H1 (cell line): ENCODE measurements around the gene PPP1CB. TPM values are rescaled to one million over a fixed set of nuclear protein-coding genes. Genes with fewer than 3 reads are reported as not detected.

ENCODE experiments used
- CTCF ChIA-PET: fragments of 300-600 bp; sonication (Branson Sonifier 250); formaldehyde crosslinking; loops from one replicate; lab custom pipeline; 2021; ENCODE audit not compliant: partially characterized antibody; lab: Charles Lee
- POLR2A ChIA-PET: fragments of 300-600 bp; sonication (Branson Sonifier 250); formaldehyde crosslinking; loops from one replicate; lab custom pipeline; 2021; ENCODE audit warnings: inconsistent platforms; ENCODE audit not compliant: partially characterized antibody; lab: Charles Lee
- DNase-seq, 2 experiments: peaks; one replicate each; pipeline versions ENCODE4 v3.0.0 to v3.0.0-alpha.2; 2010 to 2022; ENCODE audit warnings: low spot score in 2 of 2, low read depth in 1 of 2, mixed read lengths in 1 of 2
- FAIRE-seq: peaks from 2 replicates; lab custom pipeline; 2011; peaks lifted over from hg19 to GRCh38; lab: Jason Lieb, UNC
- H2AFZ ChIP-seq: 2 replicates; pipeline ENCODE4 v1.8.1; 2012; ENCODE audit warnings: low read length, inconsistent platforms
- H2AK5ac ChIP-seq: 2 replicates; pipeline ENCODE4 v1.6.1; 2013; ENCODE audit warnings: low read depth, low read length
- H2BK120ac ChIP-seq: replicated peaks from 2 replicates; pipeline ENCODE3; 2013; ENCODE audit warnings: low read depth, low read length, inconsistent platforms
- H2BK12ac ChIP-seq: 2 replicates; pipeline ENCODE4 v1.6.1; 2013; ENCODE audit warnings: low read depth, low read length
- H2BK15ac ChIP-seq: 2 replicates; pipeline ENCODE4 v1.6.1; 2013; ENCODE audit warnings: low read length
- H2BK20ac ChIP-seq: 2 replicates; pipeline ENCODE4 v1.6.1; 2013; ENCODE audit warnings: low read length
- H2BK5ac ChIP-seq: 2 replicates; pipeline ENCODE4 v1.6.1; 2013; ENCODE audit warnings: low read depth, low read length
- H3K14ac ChIP-seq: 2 replicates; pipeline ENCODE4 v1.6.1; 2013; ENCODE audit warnings: inconsistent platforms; ENCODE audit not compliant: insufficient read length
- H3K18ac ChIP-seq: 2 replicates; pipeline ENCODE4 v1.6.1; 2013; ENCODE audit warnings: low read length; ENCODE audit errors: extremely low read depth
- H3K23ac ChIP-seq: 2 replicates; pipeline ENCODE4 v1.6.1; 2013; ENCODE audit warnings: inconsistent platforms; ENCODE audit not compliant: insufficient read length
- H3K23me2 ChIP-seq: 2 replicates; pipeline ENCODE4 v1.6.1; 2013; ENCODE audit warnings: low read depth, low read length
- H3K27ac ChIP-seq: 2 replicates; pipeline ENCODE4 v1.6.1; 2011; ENCODE audit warnings: low read depth, low read length, inconsistent platforms
- H3K27me3 ChIP-seq, 4 experiments: replicated peaks in 1 of 4; 1 replicate in 1 of 4; 2 replicates in 3 of 4; pipeline versions ENCODE4 v1.6.1 to v1.8.1; 2011 to 2013; ENCODE audit warnings: low read length in 3 of 4, mild to moderate bottlenecking in 3 of 4, inconsistent platforms in 2 of 4, mixed read lengths in 2 of 4, moderate library complexity in 1 of 4; ENCODE audit not compliant: control insufficient read depth in 3 of 4, insufficient read depth in 3 of 4; ENCODE audit errors: extremely low read depth in 1 of 4
- H3K36me3 ChIP-seq, 4 experiments: 2 replicates each; pipeline versions ENCODE4 v1.6.1 to v1.8.1; 2011 to 2013; ENCODE audit warnings: mild to moderate bottlenecking in 4 of 4, low read length in 3 of 4, moderate library complexity in 2 of 4, control low read depth in 1 of 4, inconsistent platforms in 1 of 4; ENCODE audit not compliant: insufficient read depth in 4 of 4, control insufficient read depth in 2 of 4
- H3K4ac ChIP-seq: replicated peaks from 2 replicates; pipeline ENCODE3; 2013; ENCODE audit warnings: low read length, low read depth, mixed read lengths, inconsistent platforms; ENCODE audit not compliant: insufficient read length
- H3K4me1 ChIP-seq, 4 experiments: replicated peaks in 1 of 4; 1 replicate in 1 of 4; 2 replicates in 3 of 4; pipeline versions ENCODE4 v1.6.1 to v1.8.1; 2011 to 2013; ENCODE audit warnings: low read length in 3 of 4, inconsistent platforms in 2 of 4, mixed read lengths in 1 of 4; ENCODE audit not compliant: insufficient read depth in 4 of 4, control insufficient read depth in 3 of 4
- H3K4me2 ChIP-seq, 2 experiments: 2 replicates each; pipeline versions ENCODE4 v1.6.1 to v1.8.1; 2011 to 2013; ENCODE audit warnings: low read depth in 2 of 2, low read length in 2 of 2, control low read depth in 1 of 2, inconsistent platforms in 1 of 2, mild to moderate bottlenecking in 1 of 2; ENCODE audit not compliant: insufficient read depth in 1 of 2
- H3K4me3 ChIP-seq, 4 experiments: fragments of 200-600, 300-600 bp in 1 of 4; sonication (generic), shearing (Covaris generic), sonication (Bioruptor Twin) in 1 of 4; 2 replicates each; pipeline versions ENCODE4 v1.5.1 to v1.8.1; 2011 to 2016; ENCODE audit warnings: low read length in 4 of 4, low read depth in 3 of 4, control low read depth in 2 of 4, inconsistent platforms in 2 of 4, mild to moderate bottlenecking in 2 of 4, mixed read lengths in 1 of 4, moderate library complexity in 1 of 4; ENCODE audit not compliant: insufficient read depth in 2 of 4; ENCODE audit errors: extremely low read depth in 1 of 4
- H3K56ac ChIP-seq: replicated peaks from 2 replicates; pipeline ENCODE3; 2013; ENCODE audit warnings: low read depth, mild to moderate bottlenecking, mixed read lengths, low read length, inconsistent platforms; ENCODE audit not compliant: insufficient read length
- H3K79me1 ChIP-seq: 2 replicates; pipeline ENCODE4 v1.6.1; 2013; ENCODE audit warnings: low read depth, low read length, control low read depth
- H3K79me2 ChIP-seq, 2 experiments: 2 replicates each; pipeline versions ENCODE4 v1.6.1 to v1.8.1; 2012 to 2013; ENCODE audit warnings: low read length in 2 of 2, mild to moderate bottlenecking in 2 of 2, inconsistent platforms in 1 of 2; ENCODE audit not compliant: insufficient read depth in 2 of 2, control insufficient read depth in 1 of 2
- H3K9ac ChIP-seq, 4 experiments: replicated peaks in 1 of 4; 1 replicate in 1 of 4; 2 replicates in 3 of 4; pipeline versions ENCODE4 v1.6.1 to v1.8.1; 2011 to 2013; ENCODE audit warnings: low read depth in 3 of 4, low read length in 3 of 4, control low read depth in 2 of 4, mild to moderate bottlenecking in 2 of 4, moderate library complexity in 2 of 4, inconsistent platforms in 1 of 4; ENCODE audit errors: extremely low read depth in 1 of 4
- H3K9me3 ChIP-seq, 2 experiments: 2 replicates each; pipeline versions ENCODE4 v1.6.1 to v1.8.1; 2012 to 2013; ENCODE audit warnings: mild to moderate bottlenecking in 2 of 2, moderate library complexity in 2 of 2, control low read depth in 1 of 2, inconsistent platforms in 1 of 2, low read depth in 1 of 2, low read length in 1 of 2, mixed read lengths in 1 of 2; ENCODE audit not compliant: insufficient read depth in 2 of 2
- H4K20me1 ChIP-seq, 2 experiments: replicated peaks in 1 of 2; 2 replicates each; pipeline versions ENCODE3 to v1.8.1; 2011 to 2013; ENCODE audit warnings: inconsistent platforms in 2 of 2, low read length in 2 of 2, mild to moderate bottlenecking in 1 of 2; ENCODE audit not compliant: insufficient read depth in 2 of 2, control insufficient read depth in 1 of 2
- H4K5ac ChIP-seq: 2 replicates; pipeline ENCODE4 v1.6.1; 2013; ENCODE audit warnings: low read length, low read depth, mixed read lengths, inconsistent platforms; ENCODE audit not compliant: insufficient read length
- H4K8ac ChIP-seq: 2 replicates; pipeline ENCODE4 v1.8.0; 2013; ENCODE audit warnings: mild to moderate bottlenecking, moderate library complexity, low read length, inconsistent platforms; ENCODE audit not compliant: insufficient read depth; ENCODE audit errors: extremely low read depth
- H4K91ac ChIP-seq: replicated peaks from 2 replicates; pipeline ENCODE3; 2013; ENCODE audit warnings: low read length, mixed read lengths, inconsistent platforms; ENCODE audit not compliant: insufficient read length
- ASH2L ChIP-seq: fragments of 200-600, 300-600 bp; sonication (generic); IDR thresholded peaks from one replicate; pipeline ENCODE4 v1.7.1; 2017; ENCODE audit warnings: low read length
- BCL11A ChIP-seq, 2 experiments: IDR thresholded peaks; one replicate each; pipeline ENCODE4 v1.6.1; 2011; ENCODE audit warnings: low read depth in 2 of 2, low read length in 2 of 2, mild to moderate bottlenecking in 2 of 2
- CEBPB ChIP-seq: IDR thresholded peaks from 2 replicates; pipeline ENCODE4 v1.6.1; 2012; ENCODE audit warnings: low read depth, low read length
- FOSL1 ChIP-seq: IDR thresholded peaks from 2 replicates; pipeline ENCODE4 v1.6.1; 2011; ENCODE audit warnings: mild to moderate bottlenecking, low read depth, low read length, moderate library complexity; ENCODE audit not compliant: insufficient read depth
- NRF1 ChIP-seq: IDR thresholded peaks from 2 replicates; pipeline ENCODE4 v1.6.1; 2011; ENCODE audit warnings: mild to moderate bottlenecking, low read depth, low read length, improper control_type of control experiment
- RAD21 ChIP-seq, 2 experiments: IDR thresholded peaks in 1 of 2; conservative IDR thresholded peaks in 1 of 2; 2 replicates each; pipeline ENCODE4 v1.6.1; 2011; ENCODE audit warnings: low read depth in 2 of 2, low read length in 2 of 2, improper control_type of control experiment in 1 of 2, inconsistent platforms in 1 of 2, mild to moderate bottlenecking in 1 of 2, moderate library complexity in 1 of 2
- SIN3A ChIP-seq, 2 experiments: IDR thresholded peaks in 1 of 2; conservative IDR thresholded peaks in 1 of 2; 2 replicates each; pipeline ENCODE4 v1.6.1; 2011 to 2012; ENCODE audit warnings: low read length in 2 of 2, improper control_type of control experiment in 1 of 2, low read depth in 1 of 2, mild to moderate bottlenecking in 1 of 2
- SIX5 ChIP-seq: IDR thresholded peaks from 2 replicates; pipeline ENCODE4 v1.6.1; 2011; ENCODE audit warnings: mild to moderate bottlenecking, low read depth, low read length
- SUZ12 ChIP-seq: fragments of 200-600 bp; sonication (generic); IDR thresholded peaks from 2 replicates; pipeline ENCODE4 v1.6.1; 2012; ENCODE audit warnings: mild to moderate bottlenecking, inconsistent platforms, low read length, moderate library complexity, mixed read lengths
- TBP ChIP-seq: IDR thresholded peaks from 2 replicates; pipeline ENCODE4 v1.6.1; 2011; ENCODE audit warnings: low read depth, low read length, improper control_type of control experiment
- TEAD4 ChIP-seq: IDR thresholded peaks from 2 replicates; pipeline ENCODE4 v1.6.1; 2012; ENCODE audit warnings: low read depth, low read length, inconsistent platforms, mixed read lengths
- WGBS, 2 experiments: shearing (Covaris generic) in 1 of 2; methylation state at CpG; one replicate each; pipeline versions ENCODE4 v1.1.6 to v1.1.7; 2013 to 2015; ENCODE audit warnings: low lambda C conversion rate in 2 of 2, mixed read lengths in 2 of 2, inconsistent platforms in 1 of 2, low coverage in 1 of 2, missing lambda C conversion rate in 1 of 2; ENCODE audit not compliant: insufficient replicate concordance in 2 of 2, insufficient coverage in 1 of 2, insufficient read length in 1 of 2; ENCODE audit errors: extremely low coverage in 1 of 2, missing lambda C conversion rate in 1 of 2; 5-methylcytosine and 5-hydroxymethylcytosine counted together
- polyA plus RNA-seq, 7 experiments: library from polyadenylated mRNA; depleted of rRNA in 3 of 7; stranded (reverse) in 5 of 7; unstranded in 2 of 7; fragments of >200 nt in 5 of 7; fragments of 200-250 nt in 2 of 7; gene quantifications; 1 replicate in 5 of 7; 2 replicates in 1 of 7; 4 replicates in 1 of 7; pipeline versions ENCODE4 v1.2.1 to v1.2.3, GENCODE V29; 2011 to 2013; ENCODE audit warnings: missing spikeins in 2 of 7, mixed read lengths in 2 of 7
- total RNA-seq: library from RNA; stranded (reverse); fragmentation: NEBNext Ultra II Directional; extraction: Animal tissue kit (Norgen Biotek cat#: 25700); gene quantifications from 2 replicates; pipeline ENCODE4 v1.2.1, GENCODE V29; 2021
- TF ChIP-seq, protein P1 (sequence below): IDR thresholded peaks from 2 replicates; pipeline ENCODE4 v1.6.1; 2012; ENCODE audit warnings: inconsistent platforms

The PPP1CB gene
- total and polyA plus RNA-seq, 2 of the 8 experiments (the other 6 are each of a cell fraction or from before 2014, with no cell fraction given) = 30.7 to 158 TPM

DNA sequence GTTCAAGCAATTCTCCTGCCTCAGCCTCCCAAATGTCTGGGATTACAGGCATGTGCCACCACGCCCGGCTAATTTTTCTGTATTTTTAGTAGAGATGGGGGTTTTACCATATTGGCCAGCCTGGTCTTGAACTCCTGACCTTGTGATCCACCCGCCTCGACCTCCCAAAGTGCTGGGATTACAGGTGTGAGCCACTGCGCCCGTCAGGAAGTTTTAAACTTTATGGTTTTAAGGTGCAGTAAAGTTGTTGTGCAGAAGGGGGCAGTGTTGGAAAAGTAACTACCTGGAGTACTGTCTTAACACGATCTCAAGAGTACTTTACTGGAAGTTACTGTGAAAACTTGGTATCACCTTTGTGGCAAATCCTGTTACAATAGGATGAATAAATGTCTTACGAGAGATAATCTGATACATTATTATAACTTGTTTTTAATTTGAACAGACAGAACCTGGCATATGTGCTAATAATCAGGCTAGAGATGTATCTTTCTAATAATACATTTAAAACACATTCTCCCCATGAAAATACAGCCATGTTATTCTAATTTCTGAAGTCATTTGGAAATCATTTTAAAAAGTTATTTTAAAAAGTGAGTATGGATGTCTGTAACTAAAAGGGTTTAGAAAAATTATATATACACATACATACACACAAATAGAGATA is 69.8 kb downstream of the PPP1CB start:
- Histone ChIP-seq H3K36me3 (no peaks in the 10 kb centered on the region), H3K4ac (no peak overlapping the region), H2AK5ac (no peak overlapping the region), H4K5ac (no peak overlapping the region), H4K20me1 (no peaks in the 10 kb centered on the region), H3K14ac (no peak overlapping the region), H3K27ac (no peak overlapping the region), H2BK5ac (no peak overlapping the region), H2BK120ac (no peak overlapping the region), H3K4me3 (no peak overlapping the region), H3K56ac (no peak overlapping the region), H3K4me1 (no peaks in the 10 kb centered on the region), H3K79me2 (no peaks in the 10 kb centered on the region), H3K23me2 (no peaks in the 10 kb centered on the region), H4K91ac (no peak overlapping the region), H4K8ac (no peak overlapping the region), H3K18ac (no peak overlapping the region), H2AFZ (no peak overlapping the region), H3K79me1 (no peaks in the 10 kb centered on the region), H3K4me2 (no peak overlapping the region), H3K9me3 (no peaks in the 10 kb centered on the region), H2BK20ac (no peak overlapping the region), H3K27me3 (no peaks in the 10 kb centered on the region), H3K23ac (no peak overlapping the region), H3K9ac (no peak overlapping the region), H2BK12ac (no peak overlapping the region), H2BK15ac (no peak overlapping the region)
- ChIA-PET POLR2A (interaction anchor here (0.7 kb wide), 1 partner anchor 286 kb away, joined by 3 read pairs; no protein-coding TSS in a partner anchor), CTCF (interaction anchor here (0.7 to 1.5 kb wide), 13 partner anchors 10 to 601 kb away, joined by 3 to 6 read pairs (median 3); no protein-coding TSS in a partner anchor)
- WGBS, 2 experiments = 18% methylated on average over 8 of the region's 8 CpGs; no CpG with 5 or more reads in 1 of the 2 experiments
- peak; percentile 33 to 80 for DNase-seq
- FAIRE-seq = no peak
- TF ChIP-seq NRF1 (no peak), FOSL1 (no peak), TEAD4 (no peak), SIX5 (no peak), CEBPB (no peak), SUZ12 (no peak), SIN3A (conservative IDR thresholded peaks at IDR 0.05 in 1 of 2, IDR thresholded peaks at IDR 0.05 in 1 of 2; ENCODE audit: low read depth in 1 of 2, low read length in 2 of 2) (no peak), RAD21 (IDR thresholded peaks at IDR 0.05 in 1 of 2, conservative IDR thresholded peaks at IDR 0.05 in 1 of 2; ENCODE audit: low read depth in 2 of 2, low read length in 2 of 2) (peak; percentile 77 to 78), TBP (no peak), BCL11A (IDR thresholded peaks at IDR 0.05; ENCODE audit: low read depth in 2 of 2, low read length in 2 of 2) (no peak), ASH2L (no peak)
- TF ChIP-seq, protein P1, sequence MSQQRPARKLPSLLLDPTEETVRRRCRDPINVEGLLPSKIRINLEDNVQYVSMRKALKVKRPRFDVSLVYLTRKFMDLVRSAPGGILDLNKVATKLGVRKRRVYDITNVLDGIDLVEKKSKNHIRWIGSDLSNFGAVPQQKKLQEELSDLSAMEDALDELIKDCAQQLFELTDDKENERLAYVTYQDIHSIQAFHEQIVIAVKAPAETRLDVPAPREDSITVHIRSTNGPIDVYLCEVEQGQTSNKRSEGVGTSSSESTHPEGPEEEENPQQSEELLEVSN = no peak
